Measurements from ENCODE around the gene ZGRF1. TPM values are rescaled to one million over a fixed set of nuclear protein-coding genes. Genes with fewer than 3 reads are reported as not detected.
"Not testable (repeated sequence)": the region's sequence is repeated elsewhere in the genome, so short reads cannot be mapped to it uniquely, and the experiment has no call there.

ZGRF1 gene
- total RNA-seq, 1 donor from 2014 or later = 32.4 TPM

- peaks cover 4% of the 10 kb centered on the region for H3K4me1 Mint-ChIP-seq
- H3K4me3 Mint-ChIP-seq = no peak overlapping the region
- H3K9me3 Mint-ChIP-seq = no peaks in the 10 kb centered on the region
- peaks cover 16% of the 10 kb centered on the region for H3K36me3 Mint-ChIP-seq (ENCODE audit: low read depth)
- DNase-seq = no peak
- intact Hi-C loops (cut with micrococcal nuclease) = no loop called here
- no peak overlapping the region for H3K27ac Mint-ChIP-seq
- no peaks in the 10 kb centered on the region for H3K27me3 Mint-ChIP-seq
Observed at GRCh38 chr4:112559053-112559452, 77.7 kb downstream of the ZGRF1 start.

- DNase-seq = no peak
- Mint-ChIP-seq H3K27ac (no peak overlapping the region), H3K4me3 (no peak overlapping the region), H3K36me3 (ENCODE audit: low read depth) (peaks cover 20% of the 10 kb centered on the region), H3K9me3 (no peaks in the 10 kb centered on the region), H3K4me1 (peaks cover 4% of the 10 kb centered on the region), H3K27me3 (no peaks in the 10 kb centered on the region)
- intact Hi-C loops (cut with micrococcal nuclease) = no loop called here
Observed at GRCh38 chr4:112557676-112558411, 78.9 kb downstream of the ZGRF1 start.

GRCh38 chr4:112554271-112554670 is 82.4 kb downstream of the ZGRF1 start:
- H3K9me3 Mint-ChIP-seq; H3K4me3 Mint-ChIP-seq; H3K27me3 Mint-ChIP-seq; intact Hi-C loops (cut with micrococcal nuclease); H3K4me1 Mint-ChIP-seq; DNase-seq; H3K27ac Mint-ChIP-seq: not testable (repeated sequence)
- peaks cover 12% of the 10 kb centered on the region for H3K36me3 Mint-ChIP-seq (ENCODE audit: low read depth)

GRCh38 chr4:112552668-112553067 is 84.0 kb downstream of the ZGRF1 start:
- Mint-ChIP-seq H3K4me3 (no peak overlapping the region), H3K27me3 (no peaks in the 10 kb centered on the region), H3K9me3 (no peaks in the 10 kb centered on the region), H3K4me1 (no peaks in the 10 kb centered on the region), H3K27ac (no peak overlapping the region), H3K36me3 (ENCODE audit: low read depth) (peaks cover 10% of the 10 kb centered on the region)
- no peak for DNase-seq
- intact Hi-C loops (cut with micrococcal nuclease) = no loop called here

GRCh38 chr4:112550728-112551127 is 86.0 kb downstream of the ZGRF1 start:
- DNase-seq = no peak
- no peak overlapping the region for H3K4me3 Mint-ChIP-seq
- H3K36me3 Mint-ChIP-seq (ENCODE audit: low read depth) = peaks cover 17% of the 10 kb centered on the region
- H3K9me3 Mint-ChIP-seq = no peaks in the 10 kb centered on the region
- no peaks in the 10 kb centered on the region for H3K4me1 Mint-ChIP-seq
- no peaks in the 10 kb centered on the region for H3K27me3 Mint-ChIP-seq
- no peak overlapping the region for H3K27ac Mint-ChIP-seq
- intact Hi-C loops (cut with micrococcal nuclease) = no loop called here

GRCh38 chr4:112546476-112546875 is 90.2 kb downstream of the ZGRF1 start:
- Mint-ChIP-seq H3K27me3 (no peaks in the 10 kb centered on the region), H3K36me3 (ENCODE audit: low read depth) (peaks cover 13% of the 10 kb centered on the region)
- intact Hi-C loops (cut with micrococcal nuclease) = no loop called here

GRCh38 chr4:112545346-112545745 is 91.4 kb downstream of the ZGRF1 start:
- DNase-seq = no peak
- Mint-ChIP-seq H3K27me3 (no peaks in the 10 kb centered on the region), H3K36me3 (ENCODE audit: low read depth) (peaks cover 13% of the 10 kb centered on the region), H3K4me3 (no peak overlapping the region), H3K9me3 (no peaks in the 10 kb centered on the region), H3K4me1 (no peaks in the 10 kb centered on the region), H3K27ac (no peak overlapping the region)
- intact Hi-C loops (cut with micrococcal nuclease) = no loop called here

More at GRCh38 chr4:112546476-112546875, 90.2 kb downstream of the ZGRF1 start:
- DNase-seq = no peak
- Mint-ChIP-seq H3K4me1 (no peaks in the 10 kb centered on the region), H3K4me3 (no peak overlapping the region), H3K27ac (no peak overlapping the region), H3K9me3 (no peaks in the 10 kb centered on the region)

GRCh38 chr4:112540695-112541094 is 96.0 kb downstream of the ZGRF1 start:
- H3K27me3 Mint-ChIP-seq = no peaks in the 10 kb centered on the region

GRCh38 chr4:112536123-112536522 is 100.6 kb downstream of the ZGRF1 start:
- Mint-ChIP-seq H3K4me3 (no peak overlapping the region), H3K9me3 (no peaks in the 10 kb centered on the region), H3K4me1 (no peaks in the 10 kb centered on the region), H3K36me3 (ENCODE audit: low read depth) (peaks cover 5% of the 10 kb centered on the region), H3K27me3 (peaks cover 5% of the 10 kb centered on the region), H3K27ac (no peak overlapping the region)
- no peak for DNase-seq
- intact Hi-C loops (cut with micrococcal nuclease) = no loop called here

More at GRCh38 chr4:112540695-112541094, 96.0 kb downstream of the ZGRF1 start:
- intact Hi-C loops (cut with micrococcal nuclease) = no loop called here
- Mint-ChIP-seq H3K4me1 (no peaks in the 10 kb centered on the region), H3K4me3 (no peak overlapping the region), H3K27ac (no peak overlapping the region), H3K36me3 (ENCODE audit: low read depth) (peaks cover 10% of the 10 kb centered on the region), H3K9me3 (no peaks in the 10 kb centered on the region)
- DNase-seq = no peak

GRCh38 chr4:112532267-112532666 is 104.4 kb downstream of the ZGRF1 start:
- no peaks in the 10 kb centered on the region for H3K36me3 Mint-ChIP-seq (ENCODE audit: low read depth)
- intact Hi-C loops (cut with micrococcal nuclease) = no loop called here
- no peak overlapping the region for H3K4me3 Mint-ChIP-seq
- no peak for DNase-seq
- H3K27me3 Mint-ChIP-seq = peaks cover 22% of the 10 kb centered on the region
- no peaks in the 10 kb centered on the region for H3K4me1 Mint-ChIP-seq
- no peak overlapping the region for H3K27ac Mint-ChIP-seq
- no peaks in the 10 kb centered on the region for H3K9me3 Mint-ChIP-seq

- no peak overlapping the region for H3K27ac Mint-ChIP-seq
- intact Hi-C loops (cut with micrococcal nuclease) = no loop called here
- H3K4me1 Mint-ChIP-seq = no peaks in the 10 kb centered on the region
- no peaks in the 10 kb centered on the region for H3K36me3 Mint-ChIP-seq (ENCODE audit: low read depth)
- H3K4me3 Mint-ChIP-seq = no peak overlapping the region
- DNase-seq = no peak
- no peaks in the 10 kb centered on the region for H3K9me3 Mint-ChIP-seq
- peaks cover 30% of the 10 kb centered on the region for H3K27me3 Mint-ChIP-seq
Observed at GRCh38 chr4:112531146-112531545, 105.6 kb downstream of the ZGRF1 start.

- peak; percentile 23 for DNase-seq
- Mint-ChIP-seq H3K4me3 (no peak overlapping the region), H3K27me3 (peaks cover 60% of the 10 kb centered on the region), H3K36me3 (ENCODE audit: low read depth) (peaks cover 2% of the 10 kb centered on the region), H3K9me3 (no peaks in the 10 kb centered on the region), H3K4me1 (peaks cover 15% of the 10 kb centered on the region), H3K27ac (no peak overlapping the region)
- intact Hi-C loops (cut with micrococcal nuclease) = loop anchor here (10.0 kb wide), 1 partner anchor 79 kb away; no protein-coding TSS in a partner anchor
Observed at GRCh38 chr4:112526061-112526460, 110.6 kb downstream of the ZGRF1 start.

GRCh38 chr4:112523764-112524505 is 112.8 kb downstream of the ZGRF1 start:
- Mint-ChIP-seq H3K4me1 (peaks cover 30% of the 10 kb centered on the region), H3K27ac (peak overlapping the region; percentile 38), H3K27me3 (peaks cover 70% of the 10 kb centered on the region), H3K36me3 (ENCODE audit: low read depth) (peaks cover 4% of the 10 kb centered on the region), H3K9me3 (peaks cover 7% of the 10 kb centered on the region), H3K4me3 (peak overlapping the region; percentile 88)
- intact Hi-C loops (cut with micrococcal nuclease) = loop anchor here (1.0 to 10.0 kb wide), 9 partner anchors 9 to 425 kb away; partner anchors contain the start of gene AP1AR
- peak; percentile 94 for DNase-seq

- peak; percentile 84 for DNase-seq
Observed at GRCh38 chr4:112523008-112523721, 113.5 kb downstream of the ZGRF1 start.

More at GRCh38 chr4:112523008-112523721, 113.5 kb downstream of the ZGRF1 start:
- peaks cover 76% of the 10 kb centered on the region for H3K27me3 Mint-ChIP-seq
- H3K4me3 Mint-ChIP-seq = peak overlapping the region; percentile 88
- intact Hi-C loops (cut with micrococcal nuclease) = loop anchor here (1.0 to 10.0 kb wide), 7 partner anchors 8 to 424 kb away; partner anchors contain the start of gene AP1AR
- H3K4me1 Mint-ChIP-seq = peaks cover 31% of the 10 kb centered on the region
- peak overlapping the region; percentile 27 for H3K27ac Mint-ChIP-seq
- peaks cover 7% of the 10 kb centered on the region for H3K9me3 Mint-ChIP-seq
- peaks cover 4% of the 10 kb centered on the region for H3K36me3 Mint-ChIP-seq (ENCODE audit: low read depth)

Data from activated CD4-positive, alpha-beta T cell treated with anti-CD3 and anti-CD28 coated beads, Interleukin-2, amount 10 ng/mL, durations not matched to agents 24 days and 14 days (primary cell).